Thyroid gland (tissue), 4 donors: Measurements from ENCODE around the gene DIP2B. TPM values are rescaled to one million over a fixed set of nuclear protein-coding genes. Genes with fewer than 3 reads are reported as not detected.

Source experiments
- DNase-seq, 2 donors: peaks; one replicate each; pipeline ENCODE4 v3.0.0-alpha.2; 2019
- H3K27ac ChIP-seq, 3 donors: fragments of 200-600 bp; sonication (generic); 1 replicate in 2 of 3; 2 replicates in 1 of 3; pipeline ENCODE4 v1.5.1; 2016 to 2019; ENCODE audit warnings: mild to moderate bottlenecking in 1 of 3, moderate library complexity in 1 of 3
- H3K27me3 ChIP-seq: fragments of 200-600 bp; sonication (generic); one replicate; pipeline ENCODE4 v1.5.1; 2019
- H3K36me3 ChIP-seq, 2 donors: fragments of 200-600 bp; sonication (generic); one replicate each; pipeline ENCODE4 v1.5.1; 2016 to 2019
- H3K4me1 ChIP-seq, 2 donors: fragments of 200-600 bp; sonication (generic); one replicate each; pipeline ENCODE4 v1.5.1; 2017 to 2019
- H3K4me3 ChIP-seq, 3 donors: fragments of 200-600 bp; sonication (generic); replicated peaks in 1 of 3; 1 replicate in 2 of 3; 2 replicates in 1 of 3; pipeline ENCODE4 v1.5.1; 2016; ENCODE audit warnings: mild to moderate bottlenecking in 1 of 3
- H3K9me3 ChIP-seq: fragments of 200-600 bp; sonication (generic); one replicate; pipeline ENCODE4 v1.5.1; 2017
- CTCF ChIP-seq, 6 experiments: fragments of 200-600 bp in 3 of 6; fragments of 450-650 bp in 3 of 6; sonication (generic) in 3 of 6; IDR thresholded peaks; one replicate each; pipeline ENCODE4 v1.5.1; 2016 to 2019; ENCODE audit warnings: antibody characterized with exemption in 6 of 6, mild to moderate bottlenecking in 2 of 6, inconsistent platforms in 1 of 6, moderate library complexity in 1 of 6
- POLR2A ChIP-seq, 2 donors: fragments of 450-650 bp; IDR thresholded peaks; one replicate each; pipeline ENCODE4 v1.6.1; 2017; ENCODE audit warnings: antibody characterized with exemption in 2 of 2, mild to moderate bottlenecking in 2 of 2, moderate library complexity in 1 of 2
- WGBS, 2 donors: methylation state at CpG; one replicate each; pipeline ENCODE4 v1.1.5; 2017; 5-methylcytosine and 5-hydroxymethylcytosine counted together
- intact Hi-C: fragments of 100-400 bp; cut with DNase I; formaldehyde crosslinking; loops from one replicate; pipeline ENCODE4 v1.15.1; 2023
- total RNA-seq, 4 donors: library from RNA; depleted of rRNA; stranded (reverse); fragments of >200 nt; gene quantifications; one replicate each; pipeline ENCODE4 v1.2.3, GENCODE V29; 2016

The DIP2B gene
- 10 to 100 TPM; 27.7 to 45.7 (median 32.4) TPM for total RNA-seq

GRCh38 chr12:50504798-50505674 is at the start of gene DIP2B:
Gene DIP2B (plus strand): TSS chr12:50504985. CDS start chr12:50505141, 156 bp downstream.
- H3K27me3 ChIP-seq = no peaks in the 10 kb centered on the region
- intact Hi-C loops = loop anchor here (5.0 kb wide), 1 partner anchor 132 kb away; no protein-coding TSS in a partner anchor
- no peaks in the 10 kb centered on the region for H3K9me3 ChIP-seq
- no peaks in the 10 kb centered on the region for H3K36me3 ChIP-seq
- peaks cover 16 to 39% of the 10 kb centered on the region in 2 donors for H3K4me1 ChIP-seq
- peak within 1 kb of the TSS; percentile 59 to 92 (median 75) for H3K4me3 ChIP-seq
- WGBS, 2 donors = 0 to 1% methylated on average over 22 to 31 of the region's 77 CpGs
- peak; percentile 96 to 97 for DNase-seq
- TF ChIP-seq POLR2A (IDR thresholded peaks at IDR 0.05) = peak in 1 of 2 donors; percentile 92
- peak; percentile 75 to 99 (median 90) for TF ChIP-seq CTCF (IDR thresholded peaks at IDR 0.05)
- peak within 1 kb of the TSS; percentile 94 to 96 (median 96) for H3K27ac ChIP-seq

GRCh38 chr12:50458606-50459005 is 46.2 kb upstream of the DIP2B start:
- H3K27me3 ChIP-seq = no peaks in the 10 kb centered on the region
- TF ChIP-seq POLR2A (IDR thresholded peaks at IDR 0.05) (no peak), CTCF (IDR thresholded peaks at IDR 0.05) (no peak)
- DNase-seq = no peak
- no peaks in the 10 kb centered on the region for H3K9me3 ChIP-seq
- no peak overlapping the region for H3K27ac ChIP-seq
- H3K4me3 ChIP-seq = no peak overlapping the region
- intact Hi-C loops = no loop called here
- peaks cover 13 to 21% of the 10 kb centered on the region in 2 donors for H3K36me3 ChIP-seq
- no peaks in the 10 kb centered on the region for H3K4me1 ChIP-seq

- Histone ChIP-seq H3K27ac (no peak overlapping the region), H3K4me3 (no peak overlapping the region), H3K9me3 (no peaks in the 10 kb centered on the region), H3K36me3 (peaks cover 37 to 57% of the 10 kb centered on the region in 2 donors), H3K27me3 (no peaks in the 10 kb centered on the region), H3K4me1 (no peaks in the 10 kb centered on the region)
- DNase-seq = no peak
- TF ChIP-seq CTCF (IDR thresholded peaks at IDR 0.05) (no peak), POLR2A (IDR thresholded peaks at IDR 0.05) (no peak)
- 94 to 95% methylated on average over 3 of the region's 3 CpGs for WGBS, 2 donors
- intact Hi-C loops = no loop called here
Measured at GRCh38 chr12:50467439-50467838, 37.3 kb upstream of the DIP2B start.

- H3K27ac ChIP-seq = no peak overlapping the region
- intact Hi-C loops = no loop called here
- WGBS, 2 donors = 90 to 96% methylated on average over 1 of the region's 1 CpG
- no peaks in the 10 kb centered on the region for H3K27me3 ChIP-seq
- no peaks in the 10 kb centered on the region for H3K4me1 ChIP-seq
- TF ChIP-seq POLR2A (IDR thresholded peaks at IDR 0.05) (no peak), CTCF (IDR thresholded peaks at IDR 0.05) (no peak)
- H3K4me3 ChIP-seq = no peak overlapping the region
- DNase-seq = no peak
- peaks cover 35 to 39% of the 10 kb centered on the region in 2 donors for H3K36me3 ChIP-seq
- H3K9me3 ChIP-seq = no peaks in the 10 kb centered on the region
Measured at GRCh38 chr12:50477241-50477832, 27.4 kb upstream of the DIP2B start.

- TF ChIP-seq POLR2A (IDR thresholded peaks at IDR 0.05) (no peak), CTCF (IDR thresholded peaks at IDR 0.05) (no peak)
- Histone ChIP-seq H3K4me1 (no peaks in the 10 kb centered on the region), H3K4me3 (no peak overlapping the region), H3K9me3 (no peaks in the 10 kb centered on the region), H3K27ac (no peak overlapping the region), H3K36me3 (no peaks in the 10 kb centered on the region), H3K27me3 (no peaks in the 10 kb centered on the region)
- DNase-seq = no peak
- intact Hi-C loops = no loop called here
- WGBS, 2 donors = 86 to 92% methylated on average over 4 of the region's 4 CpGs
Measured at GRCh38 chr12:50482571-50482970, 22.2 kb upstream of the DIP2B start.
